Erythroblast (primary cell): ENCODE results near the gene PDE1C.

Experiments used
- GATA1 ChIP-seq: IDR thresholded peaks from 2 replicates; pipeline ENCODE4 v1.6.1; 2011; ENCODE audit warnings: low read depth, mild to moderate bottlenecking, control low read depth, low read length, moderate library complexity
- POLR2A ChIP-seq: IDR thresholded peaks from 2 replicates; pipeline ENCODE4 v1.6.1; 2011; ENCODE audit warnings: mild to moderate bottlenecking, low read length

DNA sequence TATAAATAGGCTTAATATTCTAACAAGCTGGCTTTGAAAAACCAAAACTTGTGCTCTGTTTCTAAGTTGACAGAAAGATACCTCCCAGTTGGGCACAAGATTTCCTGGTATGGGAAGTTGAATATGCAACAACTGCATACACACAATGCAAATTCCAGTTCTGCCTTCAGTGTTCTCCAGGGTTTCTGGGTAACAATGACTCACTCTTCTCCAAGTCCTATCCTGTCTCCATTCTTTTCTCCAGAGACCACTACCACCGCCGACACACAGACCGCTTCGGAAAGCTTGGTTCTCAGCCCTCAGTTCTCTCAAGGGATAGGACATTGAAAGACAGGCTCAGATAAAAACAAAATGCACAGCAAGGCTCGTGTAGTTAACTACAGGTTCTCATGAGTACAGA, 12.2 kb downstream of the PDE1C start:
- no peak for TF ChIP-seq POLR2A
- TF ChIP-seq GATA1: no peak
